DMS153 treated with DMSO at 0.1 percent for 48 hours (cell line): ENCODE results near the gene ASCL2.

ENCODE experiments used
- DNase-seq: peaks from one replicate; lab custom pipeline; 2025; ENCODE audit not compliant: unreplicated experiment; lab: John Stamatoyannopoulos, UW

Gene ASCL2

GRCh38 chr11:2275334-2276279 is 5.2 kb upstream of the ASCL2 start:
- DNase-seq, result no peak

DNA sequence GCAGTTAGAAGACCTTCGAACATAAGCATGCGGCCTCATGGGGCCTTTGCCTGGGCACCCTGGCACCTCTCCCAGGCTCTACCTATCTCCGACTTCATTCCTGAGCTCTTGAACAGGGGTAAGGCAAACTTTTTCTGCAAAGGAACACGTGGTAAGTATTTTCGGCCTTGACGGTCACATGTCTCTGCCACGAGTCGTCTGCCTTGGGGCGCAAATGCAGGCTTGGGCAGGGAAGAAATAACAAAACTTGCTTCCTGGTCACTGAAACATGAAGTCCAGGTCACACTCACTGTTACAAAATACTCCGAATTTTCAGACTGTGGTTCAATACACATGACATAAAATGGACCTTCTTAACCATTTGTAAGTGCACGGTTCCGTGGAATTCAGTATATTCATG is 3.4 kb upstream of the ASCL2 start:
- no peak for DNase-seq

GRCh38 chr11:2273311-2273710 is 2.9 kb upstream of the ASCL2 start:
- no peak for DNase-seq

DNA sequence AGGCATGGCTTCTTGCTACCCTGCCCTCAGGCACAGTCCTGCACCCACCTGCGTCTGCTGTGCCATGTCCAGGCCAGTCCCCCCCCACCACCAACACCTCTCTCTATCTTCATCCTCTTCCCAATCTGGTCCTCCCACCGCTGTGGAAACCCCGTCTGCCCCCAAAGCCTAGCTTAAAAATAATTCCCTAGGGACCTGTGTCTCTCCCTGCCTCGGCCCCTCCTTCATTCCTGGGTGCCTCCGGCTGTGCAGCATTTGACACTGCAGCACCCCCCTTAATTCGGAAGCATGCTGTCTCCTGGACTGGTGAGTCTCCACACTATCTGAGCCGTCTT is 2.5 kb upstream of the ASCL2 start:
- DNase-seq, result no peak

DNA sequence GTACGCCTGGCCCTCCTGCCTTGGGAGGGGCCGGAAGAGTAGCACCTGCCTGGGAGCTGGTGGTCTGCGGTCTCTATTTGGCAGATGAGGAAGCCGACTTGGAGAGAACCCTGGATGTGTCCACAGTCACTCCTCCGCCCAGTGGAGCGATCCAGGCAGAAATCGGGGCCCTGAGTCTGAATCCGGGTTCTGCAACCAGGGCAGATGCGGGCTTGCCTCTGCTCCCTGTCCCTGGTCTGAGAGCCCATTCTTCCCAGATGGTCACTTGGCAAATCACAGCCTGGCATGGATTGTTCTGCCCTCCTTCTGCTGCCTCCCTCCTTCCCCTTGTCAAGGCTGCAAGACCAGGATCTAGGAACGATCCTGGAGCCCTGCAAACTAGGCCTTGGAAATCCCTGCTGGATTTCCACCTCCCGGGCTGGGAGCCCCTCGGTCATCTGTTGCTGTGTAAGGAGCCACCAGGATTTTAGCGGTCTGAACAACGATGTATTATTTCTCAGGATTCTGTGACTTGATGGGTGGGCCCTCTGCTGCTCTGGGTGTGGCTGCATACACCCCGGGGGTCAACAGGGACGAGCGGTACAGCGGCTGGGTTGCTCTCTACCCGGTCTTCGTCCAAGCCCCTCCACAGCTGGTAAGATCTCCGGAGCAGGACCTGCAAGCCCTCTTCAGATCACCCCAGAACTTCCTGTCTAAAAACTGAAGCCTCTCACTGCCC is 2.0 kb upstream of the ASCL2 start:
- DNase-seq, result no peak

GRCh38 chr11:2271327-2272227 is 1.2 kb upstream of the ASCL2 start:
- DNase-seq, result no peak

- peak; percentile 32 for DNase-seq
Measured at GRCh38 chr11:2271077-2271326, 614 bp upstream of the ASCL2 start.

GRCh38 chr11:2269601-2270321 is 627 bp downstream of the ASCL2 start:
- DNase-seq, result peak; percentile 60

GRCh38 chr11:2268729-2269600 is 1.4 kb downstream of the ASCL2 start:
- DNase-seq, result peak; percentile 48

DNA sequence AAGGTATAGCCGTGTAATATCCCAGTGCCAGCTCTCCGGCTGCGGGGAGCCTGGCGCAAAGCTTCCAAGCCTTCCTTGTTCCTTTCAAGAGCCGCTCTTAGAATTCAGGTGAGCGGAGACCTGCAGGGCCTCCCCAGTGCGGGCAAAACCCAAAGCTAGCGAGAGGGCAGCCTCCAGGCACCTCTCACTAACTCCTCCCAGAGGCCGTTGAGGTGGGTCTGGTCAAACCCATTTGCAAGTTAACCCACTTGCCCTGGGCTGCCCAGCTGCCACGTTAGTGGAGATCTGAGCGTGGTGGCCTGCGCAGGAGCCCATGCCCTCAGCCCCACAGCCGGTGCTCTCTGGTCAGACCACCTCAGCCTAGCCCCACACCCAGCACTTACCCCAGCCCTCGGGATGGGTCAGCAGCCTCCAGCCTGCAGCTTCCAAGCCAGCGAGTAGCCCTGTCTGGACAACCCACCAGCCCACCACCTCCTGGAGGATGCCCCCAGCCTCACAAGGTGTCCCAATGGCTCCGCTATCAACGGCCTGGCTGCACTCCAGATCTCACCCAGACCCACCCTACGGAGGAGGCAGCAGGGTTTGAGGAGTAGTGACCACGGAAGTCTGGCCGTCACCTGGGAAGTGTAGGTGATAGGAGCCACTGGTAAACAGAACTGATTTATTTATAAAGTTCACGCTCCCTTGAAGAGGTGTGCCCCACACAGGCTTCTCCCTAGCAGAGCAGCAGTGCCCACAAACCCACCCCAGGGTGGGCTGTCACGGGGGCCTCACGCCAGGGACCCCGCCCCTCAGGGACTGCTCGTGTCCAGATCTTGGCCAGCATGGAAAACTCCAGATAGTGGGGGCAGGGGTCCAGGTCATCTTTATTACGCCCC is 2.3 kb downstream of the ASCL2 start:
- no peak for DNase-seq

GRCh38 chr11:2267306-2267850 is 3.0 kb downstream of the ASCL2 start:
- DNase-seq, result no peak

GRCh38 chr11:2266586-2267305 is 3.6 kb downstream of the ASCL2 start:
- DNase-seq, result no peak

- DNase-seq, result no peak
Measured at GRCh38 chr11:2265854-2266585, 4.4 kb downstream of the ASCL2 start.

DNA sequence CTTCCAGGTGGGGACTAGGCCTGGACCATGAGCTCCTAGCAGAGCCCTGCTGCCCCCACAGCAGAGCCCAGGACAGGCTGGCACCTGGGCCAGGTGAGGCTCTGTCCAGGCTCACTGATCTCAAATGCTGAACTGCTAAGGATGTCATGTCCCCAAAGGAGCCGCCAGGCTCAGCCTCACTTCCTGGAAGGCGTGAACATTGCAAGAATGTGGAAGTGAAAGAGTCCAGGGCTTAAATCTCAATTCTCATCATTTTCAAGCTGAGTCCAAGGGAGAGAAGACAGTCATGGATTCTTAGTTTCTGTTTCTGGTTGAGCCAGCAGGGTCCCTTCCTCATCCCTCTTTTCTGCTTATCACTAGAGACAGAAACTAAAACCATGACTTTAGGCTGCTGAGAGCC is 5.0 kb downstream of the ASCL2 start:
- DNase-seq, result no peak

DNA sequence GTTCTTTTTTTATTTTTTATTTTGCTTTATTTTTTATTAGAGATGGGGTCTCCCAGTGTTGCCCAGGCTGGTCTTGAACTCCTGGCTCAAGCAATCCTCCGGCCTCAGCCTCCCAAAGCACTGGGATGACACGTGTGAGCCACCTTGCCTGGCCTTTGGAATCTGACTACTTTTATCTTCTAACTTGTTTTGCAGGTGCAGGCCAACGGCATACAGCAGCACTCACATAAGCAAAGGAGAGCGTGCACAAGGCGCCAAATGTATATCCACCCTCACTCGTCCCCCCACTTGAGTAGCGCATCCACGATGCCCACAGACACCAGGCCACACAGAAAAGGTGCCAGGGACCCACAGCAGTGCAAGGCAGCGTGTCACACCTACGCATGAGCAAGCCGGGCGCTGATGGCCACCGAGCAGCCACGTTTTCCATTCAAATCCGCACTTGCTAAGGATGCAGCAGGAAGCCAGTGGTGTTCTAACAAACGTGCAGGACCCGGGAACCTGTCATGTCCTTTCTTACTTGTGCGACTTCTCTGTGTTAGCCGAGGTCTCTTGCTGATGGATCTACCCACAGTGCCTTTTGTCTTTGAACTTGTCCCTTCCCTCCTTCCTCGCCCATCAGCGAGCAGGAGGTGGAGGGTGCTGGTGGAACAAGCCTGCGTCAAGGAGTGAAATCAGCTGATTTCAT is 5.9 kb downstream of the ASCL2 start:
- DNase-seq, result no peak

GRCh38 chr11:2263724-2264360 is 6.5 kb downstream of the ASCL2 start:
- no peak for DNase-seq
